HEK293 (cell line): ENCODE results near the gene NBPF20.
"Not testable (repeated sequence)": the region's sequence is repeated elsewhere in the genome, so short reads cannot be mapped to it uniquely, and the experiment has no call there.

Source experiments
- CTCF ChIA-PET: fragments of 350-600 bp; formaldehyde crosslinking; extraction: SDS; loops from one replicate; lab custom pipeline; 2021; ENCODE audit warnings: antibody characterized with exemption; lab: Yijun Ruan, JAX
- POLR2A ChIA-PET: fragments of 300-600 bp; formaldehyde crosslinking; extraction: SDS; loops from one replicate; lab custom pipeline; 2020; ENCODE audit warnings: antibody characterized with exemption, inconsistent platforms; lab: Yijun Ruan, JAX
- H3K27ac ChIP-seq: fragments of 200-500 bp; sonication (Bioruptor generic); 2 replicates; pipeline ENCODE4 v1.5.1; 2014; ENCODE audit warnings: low read depth, low read length, control low read depth, inconsistent platforms; ENCODE audit errors: extremely low read depth
- H3K36me3 ChIP-seq, 2 experiments: fragments of 200-500 bp in 1 of 2; sonication (Bioruptor generic) in 1 of 2; 1 replicate in 1 of 2; 2 replicates in 1 of 2; pipeline ENCODE4 v1.5.1; 2014 to 2017; ENCODE audit warnings: inconsistent platforms in 2 of 2, low read length in 2 of 2; ENCODE audit not compliant: control insufficient read depth in 2 of 2, insufficient read depth in 1 of 2
- H3K4me1 ChIP-seq: fragments of 200-500 bp; sonication (Bioruptor generic); 2 replicates; pipeline ENCODE4 v1.5.1; 2014; ENCODE audit warnings: mild to moderate bottlenecking, low read length, inconsistent platforms; ENCODE audit not compliant: control insufficient read depth, insufficient read depth
- H3K4me3 ChIP-seq: 2 replicates; pipeline ENCODE4 v1.5.1; 2011; ENCODE audit warnings: low read depth, mild to moderate bottlenecking, control low read depth, low read length, moderate library complexity
- H3K9me3 ChIP-seq: fragments of 200-500 bp; sonication (Bioruptor generic); 2 replicates; pipeline ENCODE4 v1.5.1; 2014; ENCODE audit warnings: low read depth, low read length, inconsistent platforms; ENCODE audit not compliant: control insufficient read depth, insufficient read depth

The NBPF20 gene

GRCh38 chr1:145404949-145405348 is 20.5 kb downstream of the NBPF20 start:
- H3K36me3 ChIP-seq, CTCF ChIA-PET, H3K4me1 ChIP-seq, POLR2A ChIA-PET, H3K27ac ChIP-seq, H3K9me3 ChIP-seq, H3K4me3 ChIP-seq: not testable (repeated sequence)

DNA sequence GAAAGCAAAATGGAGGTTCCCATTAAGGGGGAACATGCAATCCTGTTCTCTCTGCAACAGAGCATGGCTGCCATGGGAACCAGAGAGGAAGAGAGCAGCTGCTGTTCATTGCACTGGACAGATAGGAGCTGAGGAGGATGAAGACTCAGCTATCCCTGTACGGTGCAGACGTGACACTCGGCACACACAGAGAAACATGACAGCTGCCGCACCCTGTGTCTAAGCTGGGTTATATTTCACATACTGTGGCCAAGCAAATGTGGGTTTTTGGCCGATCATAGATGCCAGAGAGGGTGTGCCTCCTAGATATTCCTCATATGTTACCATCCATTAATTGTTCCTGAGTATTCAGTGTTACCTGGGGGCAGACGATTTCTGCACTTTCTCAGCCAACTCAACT is 24.7 kb downstream of the NBPF20 start:
- CTCF ChIA-PET, H3K27ac ChIP-seq, POLR2A ChIA-PET, H3K4me1 ChIP-seq, H3K36me3 ChIP-seq, H3K4me3 ChIP-seq, H3K9me3 ChIP-seq: not testable (repeated sequence)
